HG02970 (cell line): ENCODE results near the gene ATP9B.
"Not testable (repeated sequence)": the region's sequence is repeated elsewhere in the genome, so short reads cannot be mapped to it uniquely, and the experiment has no call there.

Experiments
- ATAC-seq: cut with Tn5 transposase; IDR thresholded peaks from one replicate; pipeline ENCODE4 v1.9.1; 2021; ENCODE audit warnings: mild to moderate bottlenecking, moderate library complexity, moderate number of reproducible peaks; ENCODE audit not compliant: unreplicated experiment, low FRiP score

ATP9B gene

GRCh38 chr18:79069717-79070151 is 540 bp downstream of the ATP9B start:
- ATAC-seq = no peak

- ATAC-seq = no peak
Measured at GRCh38 chr18:79070486-79070885, 1.3 kb downstream of the ATP9B start.

GRCh38 chr18:79071037-79071436 is 1.8 kb downstream of the ATP9B start:
- no peak for ATAC-seq

GRCh38 chr18:79071503-79072210 is 2.5 kb downstream of the ATP9B start:
- no peak for ATAC-seq

- not testable (repeated sequence) for ATAC-seq
Measured at GRCh38 chr18:79072655-79073054, 3.5 kb downstream of the ATP9B start.

- no peak for ATAC-seq
Measured at GRCh38 chr18:79077181-79077580, 8.0 kb downstream of the ATP9B start.

- not testable (repeated sequence) for ATAC-seq
Measured at GRCh38 chr18:79078791-79079190, 9.6 kb downstream of the ATP9B start.

GRCh38 chr18:79092874-79093273 is 23.7 kb downstream of the ATP9B start:
- no peak for ATAC-seq

- no peak for ATAC-seq
Measured at GRCh38 chr18:79093986-79094385, 24.8 kb downstream of the ATP9B start.

- no peak for ATAC-seq
Measured at GRCh38 chr18:79095216-79095615, 26.0 kb downstream of the ATP9B start.

- ATAC-seq = no peak
Measured at GRCh38 chr18:79100944-79101343, 31.8 kb downstream of the ATP9B start.

GRCh38 chr18:79102886-79103285 is 33.7 kb downstream of the ATP9B start:
- no peak for ATAC-seq

- no peak for ATAC-seq
Measured at GRCh38 chr18:79104137-79104536, 34.9 kb downstream of the ATP9B start.

- ATAC-seq = no peak
Measured at GRCh38 chr18:79105455-79105854, 36.3 kb downstream of the ATP9B start.

- no peak for ATAC-seq
Measured at GRCh38 chr18:79106084-79106483, 36.9 kb downstream of the ATP9B start.

GRCh38 chr18:79107886-79108285 is 38.7 kb downstream of the ATP9B start:
- no peak for ATAC-seq

- ATAC-seq = no peak
Measured at GRCh38 chr18:79108549-79109215, 39.5 kb downstream of the ATP9B start.

GRCh38 chr18:79111483-79111882 is 42.3 kb downstream of the ATP9B start:
- no peak for ATAC-seq

- no peak for ATAC-seq
Measured at GRCh38 chr18:79117385-79117784, 48.2 kb downstream of the ATP9B start.

- ATAC-seq = no peak
Measured at GRCh38 chr18:79117788-79118187, 48.6 kb downstream of the ATP9B start.

- no peak for ATAC-seq
Measured at GRCh38 chr18:79118797-79119196, 49.6 kb downstream of the ATP9B start.
